Right atrium auricular region (tissue), 2 donors: ENCODE data around the gene LRRC71. TPM values are rescaled to one million over a fixed set of nuclear protein-coding genes. Genes with fewer than 3 reads are reported as not detected.

Experiments
- DNase-seq: peaks from one replicate; pipeline ENCODE4 v3.0.0-alpha.2; 2019; ENCODE audit warnings: low spot score
- H3K27ac ChIP-seq, 2 donors: fragments of 200-600 bp; sonication (generic); 1 replicate in 1 of 2; 2 replicates in 1 of 2; pipeline ENCODE4 v1.5.1; 2016 to 2019
- H3K27me3 ChIP-seq, 2 donors: fragments of 200-600 bp; sonication (generic); one replicate each; pipeline versions ENCODE4 v1.5.1 to v1.6.0; 2017 to 2019
- H3K36me3 ChIP-seq: fragments of 200-600 bp; sonication (generic); one replicate; pipeline ENCODE4 v1.5.1; 2016
- H3K4me1 ChIP-seq, 2 donors: fragments of 200-600 bp; sonication (generic); one replicate each; pipeline versions ENCODE4 v1.5.1 to v1.6.0; 2017 to 2019
- H3K4me3 ChIP-seq, 2 donors: fragments of 200-600 bp; sonication (generic); 1 replicate in 1 of 2; 2 replicates in 1 of 2; pipeline ENCODE4 v1.5.1; 2017 to 2019; ENCODE audit warnings: mild to moderate bottlenecking in 1 of 2, moderate library complexity in 1 of 2
- H3K9me3 ChIP-seq, 2 donors: fragments of 200-600 bp; sonication (generic); one replicate each; pipeline ENCODE4 v1.5.1; 2019
- CTCF ChIP-seq, 2 donors: fragments of 200-600 bp; sonication (generic); IDR thresholded peaks; one replicate each; pipeline ENCODE4 v1.5.1; 2019; ENCODE audit warnings: antibody characterized with exemption in 2 of 2
- total RNA-seq, 2 donors: library from RNA; depleted of rRNA; stranded (reverse); fragments of >200 nt; gene quantifications; one replicate each; pipeline ENCODE4 v1.1.0, GENCODE V29; 2016

The LRRC71 gene
- total RNA-seq, 2 donors from 2014 or later = not detected

GRCh38 chr1:156939786-156940334, 19.4 kb downstream of the LRRC71 start:
- Histone ChIP-seq H3K4me3 (no peak overlapping the region), H3K27ac (no peak overlapping the region), H3K4me1 (no peaks in the 10 kb centered on the region), H3K27me3 (no peaks in the 10 kb centered on the region), H3K9me3 (no peaks in the 10 kb centered on the region), H3K36me3 (peaks cover 82% of the 10 kb centered on the region)
- TF ChIP-seq CTCF (IDR thresholded peaks at IDR 0.05) = no peak
- no peak for DNase-seq

- no peak for TF ChIP-seq CTCF (IDR thresholded peaks at IDR 0.05)
- DNase-seq = no peak
- no peaks in the 10 kb centered on the region for H3K9me3 ChIP-seq
These were observed 21.2 kb downstream of the LRRC71 start for GRCh38 chr1:156941675-156942074.

GRCh38 chr1:156942176-156942575, 21.7 kb downstream of the LRRC71 start:
- no peak for TF ChIP-seq CTCF (IDR thresholded peaks at IDR 0.05)
- Histone ChIP-seq H3K27ac (no peak overlapping the region), H3K4me1 (no peaks in the 10 kb centered on the region), H3K27me3 (no peaks in the 10 kb centered on the region), H3K9me3 (no peaks in the 10 kb centered on the region), H3K36me3 (peaks cover 92% of the 10 kb centered on the region), H3K4me3 (no peak overlapping the region)
- no peak for DNase-seq

More at GRCh38 chr1:156941675-156942074, 21.2 kb downstream of the LRRC71 start:
- Histone ChIP-seq H3K36me3 (peaks cover 92% of the 10 kb centered on the region), H3K27me3 (no peaks in the 10 kb centered on the region), H3K4me3 (no peak overlapping the region), H3K27ac (no peak overlapping the region), H3K4me1 (no peaks in the 10 kb centered on the region)

- H3K36me3 ChIP-seq = peaks cover 93% of the 10 kb centered on the region
- H3K9me3 ChIP-seq = no peaks in the 10 kb centered on the region
- DNase-seq = no peak
- no peak overlapping the region for H3K4me3 ChIP-seq
- H3K27ac ChIP-seq = no peak overlapping the region
- no peaks in the 10 kb centered on the region for H3K4me1 ChIP-seq
- H3K27me3 ChIP-seq = no peaks in the 10 kb centered on the region
- no peak for TF ChIP-seq CTCF (IDR thresholded peaks at IDR 0.05)
These were observed 22.1 kb downstream of the LRRC71 start for GRCh38 chr1:156942576-156942975.

GRCh38 chr1:156943756-156944155, 23.3 kb downstream of the LRRC71 start:
- no peak overlapping the region for H3K27ac ChIP-seq
- TF ChIP-seq CTCF (IDR thresholded peaks at IDR 0.05) = no peak
- no peaks in the 10 kb centered on the region for H3K27me3 ChIP-seq
- no peak for DNase-seq
- no peaks in the 10 kb centered on the region for H3K9me3 ChIP-seq
- no peak overlapping the region for H3K4me3 ChIP-seq
- no peaks in the 10 kb centered on the region for H3K4me1 ChIP-seq
- peaks cover 95% of the 10 kb centered on the region for H3K36me3 ChIP-seq

GRCh38 chr1:156944268-156944667, 23.8 kb downstream of the LRRC71 start:
- no peak for TF ChIP-seq CTCF (IDR thresholded peaks at IDR 0.05)
- no peaks in the 10 kb centered on the region for H3K27me3 ChIP-seq
- peaks cover 94% of the 10 kb centered on the region for H3K36me3 ChIP-seq
- no peak for DNase-seq
- no peak overlapping the region for H3K4me3 ChIP-seq
- H3K27ac ChIP-seq = no peak overlapping the region
- no peaks in the 10 kb centered on the region for H3K9me3 ChIP-seq
- no peaks in the 10 kb centered on the region for H3K4me1 ChIP-seq
